Endothelial cell of umbilical vein (primary cell): Measurements from ENCODE around the gene PHACTR2. TPM values are rescaled to one million over a fixed set of nuclear protein-coding genes. Genes with fewer than 3 reads are reported as not detected.

Experiments
- BruUV-seq: library from RNA; stranded (reverse); fragments of 400-500 nt; replicated peaks from 2 replicates; lab custom pipeline; 2021; lab: Mats Ljungman, UMichigan
- CTCF ChIA-PET: fragments of 300-600, 350-600 bp; sonication (Branson Sonifier 250); formaldehyde crosslinking; loops from one replicate; lab custom pipeline; 2021; ENCODE audit warnings: antibody characterized with exemption, inconsistent platforms; lab: Charles Lee
- POLR2A ChIA-PET: fragments of 300-600, 350-600 bp; sonication (Branson Sonifier 250); formaldehyde crosslinking; loops from one replicate; lab custom pipeline; 2021; ENCODE audit warnings: antibody characterized with exemption, inconsistent platforms; lab: Charles Lee
- DNase-seq: peaks from one replicate; pipeline ENCODE4 v3.0.0-alpha.2; 2011; ENCODE audit warnings: low read depth, low spot score
- FAIRE-seq: peaks from 2 replicates; lab custom pipeline; 2011; peaks lifted over from hg19 to GRCh38; lab: Jason Lieb, UNC
- H2AFZ ChIP-seq: 2 replicates; pipeline ENCODE4 v1.6.0; 2012; ENCODE audit warnings: low read depth, low read length, control low read depth, inconsistent platforms
- H3K27ac ChIP-seq: 2 replicates; pipeline ENCODE4 v1.5.1; 2011; ENCODE audit warnings: low read depth, mild to moderate bottlenecking, control low read depth, low read length, moderate library complexity; ENCODE audit not compliant: insufficient read depth
- H3K27me3 ChIP-seq, 2 experiments: 2 replicates each; pipeline versions ENCODE4 v1.6.0 to v1.6.1; 2011; ENCODE audit warnings: low read length in 2 of 2, mixed read lengths in 1 of 2; ENCODE audit not compliant: control insufficient read depth in 2 of 2, insufficient read depth in 2 of 2
- H3K36me3 ChIP-seq, 2 experiments: 2 replicates in 1 of 2; 3 replicates in 1 of 2; pipeline ENCODE4 v1.5.1; 2011; ENCODE audit warnings: low read length in 2 of 2, mild to moderate bottlenecking in 1 of 2, moderate library complexity in 1 of 2; ENCODE audit not compliant: control insufficient read depth in 2 of 2, insufficient read depth in 2 of 2; ENCODE audit errors: extremely low read depth in 1 of 2
- H3K4me1 ChIP-seq: 3 replicates; pipeline ENCODE4 v1.5.1; 2011; ENCODE audit warnings: mild to moderate bottlenecking, low read length; ENCODE audit not compliant: control insufficient read depth, insufficient read depth; ENCODE audit errors: extremely low read depth
- H3K4me2 ChIP-seq: 2 replicates; pipeline ENCODE4 v1.6.1; 2011; ENCODE audit warnings: low read length, control low read depth, mixed read lengths; ENCODE audit not compliant: insufficient read depth
- H3K4me3 ChIP-seq, 3 experiments: fragments of 200-600 bp in 1 of 3; sonication (generic), shearing (Covaris generic) in 1 of 3; replicated peaks in 1 of 3; 2 replicates each; pipeline ENCODE4 v1.5.1; 2011 to 2016; ENCODE audit warnings: control low read depth in 3 of 3, low read length in 3 of 3, mild to moderate bottlenecking in 2 of 3, inconsistent platforms in 1 of 3, low read depth in 1 of 3, moderate library complexity in 1 of 3; ENCODE audit not compliant: insufficient read depth in 1 of 3
- H3K79me2 ChIP-seq: 2 replicates; pipeline ENCODE4 v1.6.0; 2012; ENCODE audit warnings: low read length, inconsistent platforms; ENCODE audit not compliant: control insufficient read depth, insufficient read depth
- H3K9ac ChIP-seq: replicated peaks from 2 replicates; pipeline ENCODE3; 2011; ENCODE audit warnings: low read length, control low read depth; ENCODE audit not compliant: insufficient read depth; ENCODE audit errors: extremely low read depth
- H3K9me1 ChIP-seq: replicated peaks from 3 replicates; pipeline ENCODE4 v1.6.0; 2011; ENCODE audit warnings: mild to moderate bottlenecking, low read length; ENCODE audit not compliant: control insufficient read depth, insufficient read depth; ENCODE audit errors: extremely low read depth
- H3K9me3 ChIP-seq: replicated peaks from 2 replicates; pipeline ENCODE4 v1.5.1; 2012; ENCODE audit warnings: low read length, inconsistent platforms; ENCODE audit not compliant: control insufficient read depth, insufficient read depth
- H4K20me1 ChIP-seq: replicated peaks from 2 replicates; pipeline ENCODE3; 2011; ENCODE audit warnings: mild to moderate bottlenecking, low read length; ENCODE audit not compliant: control insufficient read depth, insufficient read depth; ENCODE audit errors: extremely low read depth
- EZH2 ChIP-seq: IDR thresholded peaks from 2 replicates; pipeline ENCODE4 v1.6.1; 2012; ENCODE audit warnings: borderline replicate concordance, low read depth, mild to moderate bottlenecking, moderate library complexity, low read length, inconsistent platforms; ENCODE audit not compliant: severe bottlenecking
- FOS ChIP-seq: IDR thresholded peaks from 2 replicates; pipeline ENCODE4 v1.6.1; 2011; ENCODE audit warnings: mild to moderate bottlenecking, low read length, moderate library complexity, borderline replicate concordance; ENCODE audit not compliant: insufficient read depth
- GATA2 ChIP-seq: IDR thresholded peaks from 2 replicates; pipeline ENCODE4 v1.7.0; 2011; ENCODE audit warnings: low read depth, mild to moderate bottlenecking, moderate library complexity, mixed read lengths, low read length; ENCODE audit not compliant: insufficient read length, insufficient read depth
- JUN ChIP-seq: IDR thresholded peaks from 2 replicates; pipeline ENCODE4 v1.6.1; 2011; ENCODE audit warnings: borderline replicate concordance, low read depth; ENCODE audit not compliant: insufficient read length, insufficient read depth
- MYC ChIP-seq: IDR thresholded peaks from one replicate; pipeline ENCODE4 v1.6.1; 2011; ENCODE audit warnings: mild to moderate bottlenecking, low read depth, low read length
- POLR2A ChIP-seq: IDR thresholded peaks from 2 replicates; pipeline ENCODE4 v1.6.1; 2012; ENCODE audit warnings: low read depth, mild to moderate bottlenecking, control low read depth, low read length
- POLR2AphosphoS5 ChIP-seq: IDR thresholded peaks from 2 replicates; pipeline ENCODE4 v1.6.1; 2012; ENCODE audit warnings: low read depth, mild to moderate bottlenecking, control low read depth, low read length, moderate library complexity; ENCODE audit not compliant: insufficient read depth
- dilution Hi-C: fragments of 300-500 bp; cut with MboI; formaldehyde crosslinking; loops from one replicate; pipeline ENCODE4 v1.15.0; 2019; ENCODE audit warnings: low sequenced_read_pairs; ENCODE audit not compliant: extremely low pct_ligation_motif_present
- intact Hi-C: fragments of 100-400 bp; cut with micrococcal nuclease; formaldehyde crosslinking; loops from one replicate; pipeline ENCODE4 v1.10.0; 2022
- polyA plus RNA-seq, 4 experiments: library from polyadenylated mRNA; depleted of rRNA in 3 of 4; stranded (reverse) in 3 of 4; unstranded in 1 of 4; fragments of >200 nt; gene quantifications; 2 replicates each; pipeline versions ENCODE4 v1.2.1 to v1.2.3, GENCODE V29; 2011 to 2012; ENCODE audit warnings: missing spikeins in 1 of 4
- total RNA-seq: library from RNA; stranded (reverse); gene quantifications from 2 replicates; pipeline ENCODE4 v1.2.3, GENCODE V29; 2021
- TF ChIP-seq, protein P1 (sequence below): IDR thresholded peaks from 2 replicates; pipeline ENCODE4 v1.6.1; 2011; ENCODE audit not compliant: insufficient read depth, insufficient read length
- TF ChIP-seq, protein P2 (sequence below), 2 donors: IDR thresholded peaks; 1 replicate in 1 of 2; 2 replicates in 1 of 2; pipeline ENCODE4 v1.5.1; 2011; ENCODE audit warnings: low read length in 2 of 2, mild to moderate bottlenecking in 2 of 2, moderate library complexity in 2 of 2, control low read depth in 1 of 2, inconsistent platforms in 1 of 2, low read depth in 1 of 2; ENCODE audit not compliant: insufficient read depth in 1 of 2; ENCODE audit errors: extremely low read depth in 1 of 2

Gene PHACTR2
- total and polyA plus RNA-seq, 2 donors (not counting 3 experiments of a cell fraction or from before 2014, with no cell fraction given), result 16.3 to 178 TPM

DNA sequence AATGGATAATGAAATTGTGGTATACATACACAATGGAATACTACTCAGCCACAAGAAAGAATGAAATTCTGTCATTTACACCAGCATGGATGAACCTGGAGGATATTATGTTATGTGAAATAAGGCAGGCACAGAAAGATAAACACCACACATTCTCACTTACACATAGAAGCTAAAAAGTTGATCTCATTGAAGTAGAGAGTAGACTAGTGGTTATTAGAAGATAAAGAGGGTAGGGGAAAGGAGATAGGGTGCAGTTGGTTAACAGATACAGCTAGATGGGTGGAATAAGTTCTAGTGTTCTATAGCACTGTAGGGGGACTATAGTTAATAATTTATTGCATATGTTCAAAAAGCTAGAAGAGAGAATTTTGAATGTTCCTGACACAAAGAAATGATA lies 139.9 kb downstream of the PHACTR2 start:
- Histone ChIP-seq H3K36me3 (no peaks in the 10 kb centered on the region), H3K4me1 (peaks cover 32% of the 10 kb centered on the region), H3K4me2 (no peak overlapping the region), H2AFZ (no peak overlapping the region), H3K27me3 (no peaks in the 10 kb centered on the region), H3K9me3 (no peaks in the 10 kb centered on the region), H3K27ac (no peak overlapping the region), H3K4me3 (no peak overlapping the region), H3K9me1 (no peaks in the 10 kb centered on the region), H3K79me2 (no peaks in the 10 kb centered on the region), H3K9ac (no peak overlapping the region), H4K20me1 (no peaks in the 10 kb centered on the region)
- intact Hi-C loops, result no loop called here
- no TSS peak for BruUV-seq
- TF ChIP-seq GATA2, result no peak
- TF ChIP-seq JUN, result no peak
- no peak for TF ChIP-seq POLR2AphosphoS5
- TF ChIP-seq, protein P1, sequence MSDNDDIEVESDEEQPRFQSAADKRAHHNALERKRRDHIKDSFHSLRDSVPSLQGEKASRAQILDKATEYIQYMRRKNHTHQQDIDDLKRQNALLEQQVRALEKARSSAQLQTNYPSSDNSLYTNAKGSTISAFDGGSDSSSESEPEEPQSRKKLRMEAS, result no peak
- TF ChIP-seq FOS, result no peak
- no peak for TF ChIP-seq POLR2A
- TF ChIP-seq, protein P2, sequence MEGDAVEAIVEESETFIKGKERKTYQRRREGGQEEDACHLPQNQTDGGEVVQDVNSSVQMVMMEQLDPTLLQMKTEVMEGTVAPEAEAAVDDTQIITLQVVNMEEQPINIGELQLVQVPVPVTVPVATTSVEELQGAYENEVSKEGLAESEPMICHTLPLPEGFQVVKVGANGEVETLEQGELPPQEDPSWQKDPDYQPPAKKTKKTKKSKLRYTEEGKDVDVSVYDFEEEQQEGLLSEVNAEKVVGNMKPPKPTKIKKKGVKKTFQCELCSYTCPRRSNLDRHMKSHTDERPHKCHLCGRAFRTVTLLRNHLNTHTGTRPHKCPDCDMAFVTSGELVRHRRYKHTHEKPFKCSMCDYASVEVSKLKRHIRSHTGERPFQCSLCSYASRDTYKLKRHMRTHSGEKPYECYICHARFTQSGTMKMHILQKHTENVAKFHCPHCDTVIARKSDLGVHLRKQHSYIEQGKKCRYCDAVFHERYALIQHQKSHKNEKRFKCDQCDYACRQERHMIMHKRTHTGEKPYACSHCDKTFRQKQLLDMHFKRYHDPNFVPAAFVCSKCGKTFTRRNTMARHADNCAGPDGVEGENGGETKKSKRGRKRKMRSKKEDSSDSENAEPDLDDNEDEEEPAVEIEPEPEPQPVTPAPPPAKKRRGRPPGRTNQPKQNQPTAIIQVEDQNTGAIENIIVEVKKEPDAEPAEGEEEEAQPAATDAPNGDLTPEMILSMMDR (IDR thresholded peaks at IDR 0.05; ENCODE audit: extremely low read depth in 1 of 2, insufficient read depth in 1 of 2, low read depth in 1 of 2, low read length in 2 of 2), result no peak
- no peak for TF ChIP-seq MYC
- TF ChIP-seq EZH2, result no peak
- ChIA-PET POLR2A (interaction anchor here (0.6 kb wide), 1 partner anchor 250 kb away, joined by 5 read pairs; no protein-coding TSS in a partner anchor), CTCF (interaction anchor here (1.3 to 1.4 kb wide), 3 partner anchors 25 to 242 kb away, joined by 3 to 5 read pairs (median 4); partner anchors contain the start of gene LTV1)
- dilution Hi-C loops, result no loop called here
- FAIRE-seq (no peak), DNase-seq (no peak)
